ENCODE measurements around the gene PRSS2. TPM values are rescaled to one million over a fixed set of nuclear protein-coding genes. Genes with fewer than 3 reads are reported as not detected.
"Not testable (repeated sequence)": the region's sequence is repeated elsewhere in the genome, so short reads cannot be mapped to it uniquely, and the experiment has no call there.

PRSS2 gene
- total RNA-seq, 1 donor: not detected

- H3K27ac ChIP-seq (ENCODE audit: low read depth, low read length): no peak overlapping the region
- TF ChIP-seq CTCF (IDR thresholded peaks at IDR 0.05; ENCODE audit: extremely low read depth, low read depth, low read length): no peak
Observed at GRCh38 chr7:142754681-142755575, 15.8 kb upstream of the PRSS2 start.

GRCh38 chr7:142758312-142758711 is 12.5 kb upstream of the PRSS2 start:
- not testable (repeated sequence) for H3K27ac ChIP-seq (ENCODE audit: low read depth, low read length); H3K9me3 ChIP-seq (ENCODE audit: low read depth, low read length); H3K36me3 ChIP-seq (ENCODE audit: insufficient read depth, low read length); H3K4me2 ChIP-seq (ENCODE audit: insufficient read depth, low read length); H4K20me1 ChIP-seq (ENCODE audit: insufficient read depth, low read length); H3K79me2 ChIP-seq (ENCODE audit: insufficient read depth, low read length); H2AFZ ChIP-seq (ENCODE audit: low read length); H3K4me3 ChIP-seq (ENCODE audit: insufficient read depth, low read length); DNase-seq (ENCODE audit: insufficient read length, low spot score, missing footprints); H3K27me3 ChIP-seq (ENCODE audit: insufficient read depth, low read length); H3K4me1 ChIP-seq (ENCODE audit: insufficient read depth, low read length)

More at GRCh38 chr7:142754681-142755575, 15.8 kb upstream of the PRSS2 start:
- Histone ChIP-seq H3K79me2 (ENCODE audit: insufficient read depth, low read length) (no peaks in the 10 kb centered on the region), H3K9me3 (ENCODE audit: low read depth, low read length) (no peaks in the 10 kb centered on the region), H3K36me3 (ENCODE audit: insufficient read depth, low read length) (no peaks in the 10 kb centered on the region), H3K27me3 (ENCODE audit: insufficient read depth, low read length) (peaks cover 9% of the 10 kb centered on the region), H3K4me2 (ENCODE audit: insufficient read depth, low read length) (no peak overlapping the region), H4K20me1 (ENCODE audit: insufficient read depth, low read length) (no peaks in the 10 kb centered on the region), H3K4me1 (ENCODE audit: insufficient read depth, low read length) (no peaks in the 10 kb centered on the region), H2AFZ (ENCODE audit: low read length) (no peak overlapping the region), H3K4me3 (ENCODE audit: insufficient read depth, low read length) (no peak overlapping the region)
- no peak for DNase-seq (ENCODE audit: insufficient read length, low spot score, missing footprints)

- DNase-seq (ENCODE audit: insufficient read length, low spot score, missing footprints): peak; percentile 11
- Histone ChIP-seq H3K36me3 (ENCODE audit: insufficient read depth, low read length) (no peaks in the 10 kb centered on the region), H3K9me3 (ENCODE audit: low read depth, low read length) (no peaks in the 10 kb centered on the region), H3K27me3 (ENCODE audit: insufficient read depth, low read length) (peaks cover 5% of the 10 kb centered on the region), H2AFZ (ENCODE audit: low read length) (no peak overlapping the region), H3K4me1 (ENCODE audit: insufficient read depth, low read length) (no peaks in the 10 kb centered on the region), H3K79me2 (ENCODE audit: insufficient read depth, low read length) (no peaks in the 10 kb centered on the region), H4K20me1 (ENCODE audit: insufficient read depth, low read length) (no peaks in the 10 kb centered on the region), H3K4me3 (ENCODE audit: insufficient read depth, low read length) (no peak overlapping the region), H3K27ac (ENCODE audit: low read depth, low read length) (no peak overlapping the region), H3K4me2 (ENCODE audit: insufficient read depth, low read length) (no peak overlapping the region)
- TF ChIP-seq CTCF (IDR thresholded peaks at IDR 0.05; ENCODE audit: extremely low read depth, low read depth, low read length): no peak
Observed at GRCh38 chr7:142759433-142759832, 11.3 kb upstream of the PRSS2 start.

- peaks cover 5% of the 10 kb centered on the region for H3K27me3 ChIP-seq (ENCODE audit: insufficient read depth, low read length)
- H4K20me1 ChIP-seq (ENCODE audit: insufficient read depth, low read length): no peaks in the 10 kb centered on the region
- no peaks in the 10 kb centered on the region for H3K9me3 ChIP-seq (ENCODE audit: low read depth, low read length)
- H3K36me3 ChIP-seq (ENCODE audit: insufficient read depth, low read length): no peaks in the 10 kb centered on the region
- no peak for TF ChIP-seq CTCF (IDR thresholded peaks at IDR 0.05; ENCODE audit: extremely low read depth, low read depth, low read length)
- H3K4me3 ChIP-seq (ENCODE audit: insufficient read depth, low read length): no peak overlapping the region
- H3K27ac ChIP-seq (ENCODE audit: low read depth, low read length): no peak overlapping the region
- no peak for DNase-seq (ENCODE audit: insufficient read length, low spot score, missing footprints)
- H3K4me2 ChIP-seq (ENCODE audit: insufficient read depth, low read length): no peak overlapping the region
- no peaks in the 10 kb centered on the region for H3K4me1 ChIP-seq (ENCODE audit: insufficient read depth, low read length)
- no peaks in the 10 kb centered on the region for H3K79me2 ChIP-seq (ENCODE audit: insufficient read depth, low read length)
- H2AFZ ChIP-seq (ENCODE audit: low read length): no peak overlapping the region
Observed at GRCh38 chr7:142760071-142760642, 10.6 kb upstream of the PRSS2 start.

GRCh38 chr7:142761606-142762005 is 9.2 kb upstream of the PRSS2 start:
- H3K4me1 ChIP-seq (ENCODE audit: insufficient read depth, low read length); H4K20me1 ChIP-seq (ENCODE audit: insufficient read depth, low read length); H3K36me3 ChIP-seq (ENCODE audit: insufficient read depth, low read length); H3K79me2 ChIP-seq (ENCODE audit: insufficient read depth, low read length); H3K9me3 ChIP-seq (ENCODE audit: low read depth, low read length); H3K27ac ChIP-seq (ENCODE audit: low read depth, low read length); H2AFZ ChIP-seq (ENCODE audit: low read length); H3K4me3 ChIP-seq (ENCODE audit: insufficient read depth, low read length); H3K27me3 ChIP-seq (ENCODE audit: insufficient read depth, low read length); H3K4me2 ChIP-seq (ENCODE audit: insufficient read depth, low read length): not testable (repeated sequence)
- peak; percentile 25 for DNase-seq (ENCODE audit: insufficient read length, low spot score, missing footprints)
